Stimulated activated naive B cell treated with anti-CD40 and anti-IgM and Interleukin-4, amounts not matched to agents 10 μg/mL and 1 μg/mL and 100 μg/mL, for 72 hours (primary cell): ENCODE data around the gene JDP2.
A peak's percentile ranks its signal among the peaks of the same experiment; 100 is the strongest.
"Not testable (repeated sequence)": the region's sequence is repeated elsewhere in the genome, so short reads cannot be mapped to it uniquely, and the experiment has no call there.

ENCODE experiments used
- ATAC-seq, 2 donors: fragments of 150-1000 bp; cut with Tn5 transposase; replicated peaks; 2 replicates each; pipeline ENCODE4 v1.10.0; 2021; ENCODE audit warnings: moderate library complexity in 1 of 2
- DNase-seq: peaks from one replicate; pipeline ENCODE4 v3.0.0; 2021
- H3K27ac Mint-ChIP-seq: one replicate; pipeline ENCODE4 v1.8.0; 2022; ENCODE audit warnings: mild to moderate bottlenecking, mixed read lengths
- H3K27me3 Mint-ChIP-seq, 2 donors: one replicate each; pipeline ENCODE4 v1.8.0; 2022; ENCODE audit warnings: mixed read lengths in 2 of 2
- H3K36me3 Mint-ChIP-seq, 2 donors: one replicate each; pipeline ENCODE4 v1.8.0; 2022; ENCODE audit warnings: mixed read lengths in 2 of 2, mild to moderate bottlenecking in 1 of 2
- H3K4me1 Mint-ChIP-seq, 2 donors: one replicate each; pipeline ENCODE4 v1.8.0; 2022; ENCODE audit warnings: mixed read lengths in 2 of 2, mild to moderate bottlenecking in 1 of 2
- H3K4me3 Mint-ChIP-seq, 2 donors: one replicate each; pipeline ENCODE4 v1.8.0; 2022; ENCODE audit warnings: mild to moderate bottlenecking in 2 of 2, mixed read lengths in 2 of 2, moderate library complexity in 1 of 2
- H3K9me3 Mint-ChIP-seq, 2 donors: one replicate each; pipeline ENCODE4 v1.8.0; 2022; ENCODE audit warnings: mixed read lengths in 2 of 2, mild to moderate bottlenecking in 1 of 2

The JDP2 gene

DNA sequence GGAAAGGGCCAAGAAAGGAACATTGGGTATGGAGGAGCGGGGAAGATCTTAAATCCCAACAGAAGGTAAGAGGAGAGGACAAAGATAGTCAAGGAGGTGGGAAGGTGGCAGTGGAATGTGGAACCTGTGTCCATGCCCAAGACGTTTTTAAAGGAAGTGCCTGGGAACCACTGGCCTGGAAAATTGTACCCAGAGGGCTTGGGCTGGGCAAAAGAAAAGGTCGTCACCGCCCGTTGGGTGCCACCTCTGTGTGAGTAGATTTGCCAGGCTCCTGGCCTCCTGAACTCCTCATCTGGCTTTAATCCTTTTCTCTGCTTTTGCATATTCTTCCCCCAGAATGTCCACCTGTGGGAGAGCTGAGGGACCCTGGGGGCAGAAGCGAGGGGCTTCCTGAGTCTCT, 32.6 kb downstream of the JDP2 start:
- no peak overlapping the region for H3K4me3 Mint-ChIP-seq
- ATAC-seq (no peak), DNase-seq (no peak)
- H3K36me3 Mint-ChIP-seq: peaks cover 3 to 7% of the 10 kb centered on the region in 2 donors
- H3K27me3 Mint-ChIP-seq: no peaks in the 10 kb centered on the region
- H3K27ac Mint-ChIP-seq: no peak overlapping the region
- H3K4me1 Mint-ChIP-seq: peaks cover 9 to 11% of the 10 kb centered on the region in 2 donors
- H3K9me3 Mint-ChIP-seq: no peaks in the 10 kb centered on the region

DNA sequence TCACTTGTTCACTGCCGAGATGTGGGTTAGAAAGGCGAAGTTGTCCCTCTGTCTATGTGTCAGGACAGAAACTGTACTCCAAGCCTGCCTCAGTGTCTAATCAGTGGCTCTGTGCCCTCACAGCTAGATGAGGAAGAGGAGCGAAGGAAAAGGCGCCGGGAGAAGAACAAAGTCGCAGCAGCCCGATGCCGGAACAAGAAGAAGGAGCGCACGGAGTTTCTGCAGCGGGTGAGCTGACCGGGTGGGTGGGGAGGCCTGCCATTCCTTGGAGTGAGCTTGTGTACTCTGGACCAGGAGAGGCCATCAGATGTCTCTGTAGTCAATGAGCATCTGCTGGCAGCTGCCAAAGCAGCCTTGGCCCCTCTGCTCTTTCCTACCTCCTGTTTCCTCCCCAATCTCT, 33.5 kb downstream of the JDP2 start:
- Mint-ChIP-seq H3K27ac (no peak overlapping the region), H3K9me3 (no peaks in the 10 kb centered on the region), H3K36me3 (peaks cover 3 to 7% of the 10 kb centered on the region in 2 donors), H3K27me3 (no peaks in the 10 kb centered on the region), H3K4me3 (no peak overlapping the region), H3K4me1 (peaks cover 9 to 11% of the 10 kb centered on the region in 2 donors)
- ATAC-seq (no peak), DNase-seq (no peak)

DNA sequence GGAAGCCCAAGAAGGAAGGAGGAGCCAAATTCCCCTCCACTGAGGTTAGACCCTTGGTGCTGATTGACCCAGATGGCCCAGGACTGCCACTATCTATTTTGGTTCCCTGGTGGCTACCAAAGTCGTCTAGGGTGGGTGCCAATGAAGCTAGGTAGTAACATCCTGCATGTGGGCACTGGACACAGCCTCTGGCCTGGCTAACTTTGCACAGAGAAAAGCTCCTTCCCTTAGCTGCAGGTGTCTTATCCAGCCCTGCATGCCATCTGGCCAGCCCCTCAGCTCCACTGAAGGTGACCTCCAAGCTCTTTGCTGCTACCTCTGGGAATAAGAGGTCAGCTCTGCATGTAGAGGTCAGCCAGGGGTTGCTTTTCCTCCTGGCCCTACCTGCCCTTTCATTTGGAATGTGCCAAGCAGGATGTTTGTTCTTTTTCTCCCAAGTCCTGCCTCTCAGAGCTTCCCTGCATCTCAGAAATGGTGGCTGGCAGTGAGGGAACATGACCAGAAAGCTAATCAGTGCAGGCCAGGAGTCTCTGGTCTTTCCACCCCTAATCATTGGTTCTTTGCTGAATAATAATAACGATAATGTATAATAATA, 34.0 kb downstream of the JDP2 start:
- H3K27me3 Mint-ChIP-seq: no peaks in the 10 kb centered on the region
- no peak for ATAC-seq
- no peak overlapping the region for H3K4me3 Mint-ChIP-seq
- no peak for DNase-seq
- H3K27ac Mint-ChIP-seq: no peak overlapping the region
- peaks cover 14 to 16% of the 10 kb centered on the region in 2 donors for H3K4me1 Mint-ChIP-seq
- H3K9me3 Mint-ChIP-seq: no peaks in the 10 kb centered on the region
- peaks cover 3 to 7% of the 10 kb centered on the region in 2 donors for H3K36me3 Mint-ChIP-seq

DNA sequence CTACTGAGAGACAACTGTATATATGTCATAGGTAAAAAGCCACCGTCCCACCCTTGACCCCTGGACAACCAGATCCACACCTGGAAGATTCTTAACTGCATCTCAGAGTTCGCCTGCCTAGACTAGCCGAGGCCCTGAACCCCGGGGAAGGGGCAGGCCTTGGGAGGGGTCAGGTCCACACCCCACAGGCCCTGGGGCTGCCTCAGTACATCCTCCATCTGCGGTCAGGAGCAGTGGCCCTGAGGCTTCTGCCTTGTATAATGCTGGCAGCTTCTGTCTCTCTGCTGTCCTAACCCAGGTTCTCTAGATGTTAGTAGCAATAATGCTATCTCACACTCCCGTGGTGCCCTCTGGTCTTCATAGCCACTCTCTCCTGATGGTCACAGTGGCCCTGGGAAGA, 36.8 kb downstream of the JDP2 start:
- H3K27ac Mint-ChIP-seq: no peak overlapping the region
- H3K4me3 Mint-ChIP-seq: no peak overlapping the region
- DNase-seq (no peak), ATAC-seq (no peak)
- H3K9me3 Mint-ChIP-seq: no peaks in the 10 kb centered on the region
- no peaks in the 10 kb centered on the region for H3K27me3 Mint-ChIP-seq
- H3K36me3 Mint-ChIP-seq: peaks cover 3 to 13% of the 10 kb centered on the region in 2 donors
- peaks cover 10 to 11% of the 10 kb centered on the region in 2 donors for H3K4me1 Mint-ChIP-seq

DNA sequence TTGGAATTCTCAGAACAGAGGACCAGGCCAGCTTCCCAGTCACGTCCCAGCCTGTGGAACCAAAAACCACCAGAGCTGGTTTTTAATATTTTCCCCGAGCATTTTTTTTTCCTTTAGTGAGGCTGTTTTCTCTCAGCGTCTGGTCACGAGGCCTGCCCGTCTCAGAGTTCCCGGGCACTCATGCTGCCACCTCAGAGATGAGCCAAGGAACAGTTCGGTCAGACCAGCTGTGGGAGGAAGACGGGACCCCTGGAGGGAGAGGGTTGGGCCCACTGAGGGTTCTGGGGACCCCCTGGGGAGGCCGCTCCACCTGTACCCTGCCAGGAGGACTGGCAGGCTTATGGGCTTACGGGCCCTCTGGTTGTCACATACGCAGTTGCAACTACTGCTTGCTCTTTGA, 39.9 kb downstream of the JDP2 start:
- peaks cover 21% of the 10 kb centered on the region in 2 donors for H3K4me1 Mint-ChIP-seq
- H3K4me3 Mint-ChIP-seq: no peak overlapping the region
- H3K9me3 Mint-ChIP-seq: no peaks in the 10 kb centered on the region
- no peaks in the 10 kb centered on the region for H3K27me3 Mint-ChIP-seq
- H3K36me3 Mint-ChIP-seq: peaks cover 3 to 20% of the 10 kb centered on the region in 2 donors
- DNase-seq (no peak), ATAC-seq (no peak)
- no peak overlapping the region for H3K27ac Mint-ChIP-seq

DNA sequence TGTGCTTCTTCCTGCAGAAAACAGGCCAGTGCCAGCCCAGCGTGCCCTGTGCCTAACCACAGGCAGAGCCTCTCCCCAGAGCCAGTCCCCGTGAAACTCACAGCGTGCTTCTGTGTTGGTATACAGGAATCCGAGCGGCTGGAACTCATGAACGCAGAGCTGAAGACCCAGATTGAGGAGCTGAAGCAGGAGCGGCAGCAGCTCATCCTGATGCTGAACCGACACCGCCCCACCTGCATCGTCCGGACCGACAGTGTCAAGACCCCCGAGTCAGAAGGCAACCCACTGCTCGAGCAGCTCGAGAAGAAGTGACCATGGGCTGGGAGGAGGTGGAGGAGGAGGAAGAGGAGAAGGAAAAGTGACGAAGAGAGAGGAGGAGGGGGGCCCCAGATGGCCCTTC, 41.3 kb downstream of the JDP2 start:
- ATAC-seq: no peak
- peak overlapping the region; percentile 38 for H3K27ac Mint-ChIP-seq
- H3K36me3 Mint-ChIP-seq: peaks cover 3 to 20% of the 10 kb centered on the region in 2 donors
- DNase-seq: no peak
- no peak overlapping the region for H3K4me3 Mint-ChIP-seq
- no peaks in the 10 kb centered on the region for H3K27me3 Mint-ChIP-seq
- H3K4me1 Mint-ChIP-seq: peaks cover 21% of the 10 kb centered on the region in 2 donors
- H3K9me3 Mint-ChIP-seq: no peaks in the 10 kb centered on the region

DNA sequence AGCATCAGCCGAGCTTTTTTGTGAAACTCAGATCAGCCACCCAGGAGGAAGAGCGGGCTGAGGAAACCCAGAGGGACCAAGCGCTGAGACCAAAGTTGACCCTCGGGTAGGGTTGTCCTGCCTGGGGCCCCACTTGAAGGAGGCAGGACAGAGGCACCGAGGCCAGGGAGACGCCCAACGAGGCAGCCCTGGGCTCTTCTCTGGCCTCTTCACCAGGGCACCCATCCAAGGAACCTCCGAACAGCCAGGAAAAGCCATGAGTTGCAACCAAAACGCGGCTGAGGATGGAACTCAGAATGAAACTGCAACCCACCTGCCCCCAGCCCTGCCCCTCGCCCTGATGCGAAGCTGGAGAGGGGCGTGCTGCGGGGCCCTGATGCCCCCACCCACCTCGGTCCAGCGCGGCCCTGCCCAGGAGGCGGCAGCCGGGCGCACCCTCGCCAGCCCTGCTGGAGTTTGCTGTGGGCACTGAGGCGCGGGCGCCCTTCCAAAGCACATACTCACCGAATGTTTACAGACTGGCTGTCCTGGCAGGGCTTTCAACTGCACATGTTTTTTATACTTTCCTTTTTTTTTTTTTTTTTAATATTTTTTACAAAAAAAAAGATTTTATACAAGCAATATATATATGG, 41.9 kb downstream of the JDP2 start:
- peaks cover 21% of the 10 kb centered on the region in 2 donors for H3K4me1 Mint-ChIP-seq
- no peak for ATAC-seq
- no peaks in the 10 kb centered on the region for H3K27me3 Mint-ChIP-seq
- peak overlapping the region; percentile 38 for H3K27ac Mint-ChIP-seq
- peaks cover 3 to 20% of the 10 kb centered on the region in 2 donors for H3K36me3 Mint-ChIP-seq
- no peak for DNase-seq
- H3K9me3 Mint-ChIP-seq: no peaks in the 10 kb centered on the region
- no peak overlapping the region for H3K4me3 Mint-ChIP-seq

DNA sequence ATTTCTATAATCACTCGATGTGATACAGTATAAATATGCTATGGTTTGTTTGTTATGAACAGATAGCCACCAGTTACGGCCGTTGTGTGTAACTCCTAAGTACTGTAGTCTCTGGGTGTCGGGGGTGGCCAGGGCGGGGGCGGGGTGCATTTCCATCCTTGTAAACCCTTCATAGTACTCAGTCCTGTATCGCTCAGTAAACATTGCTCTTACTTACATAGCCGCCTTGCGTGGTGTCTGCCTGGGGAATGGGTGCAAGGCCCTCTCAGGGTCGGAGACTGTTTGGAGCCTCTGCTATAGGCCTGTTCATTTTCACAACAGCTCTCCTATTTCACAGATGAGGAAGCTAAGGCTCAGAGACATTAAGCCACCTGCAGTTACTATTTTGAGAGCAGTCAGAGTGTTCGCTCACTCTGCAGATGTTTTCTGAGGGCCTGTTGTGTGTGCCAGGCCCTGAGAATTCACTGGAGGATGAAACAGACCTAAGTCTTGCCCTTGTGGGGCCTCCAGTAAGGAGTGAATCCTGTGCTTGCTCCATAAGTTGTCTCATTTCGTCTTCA, 42.5 kb downstream of the JDP2 start:
- Mint-ChIP-seq H3K27me3 (no peaks in the 10 kb centered on the region), H3K4me3 (no peak overlapping the region), H3K4me1 (peaks cover 21% of the 10 kb centered on the region in 2 donors), H3K27ac (peak overlapping the region; percentile 78), H3K9me3 (no peaks in the 10 kb centered on the region), H3K36me3 (peaks cover 4 to 20% of the 10 kb centered on the region in 2 donors)
- ATAC-seq: peak; percentile 47 to 60
- no peak for DNase-seq

DNA sequence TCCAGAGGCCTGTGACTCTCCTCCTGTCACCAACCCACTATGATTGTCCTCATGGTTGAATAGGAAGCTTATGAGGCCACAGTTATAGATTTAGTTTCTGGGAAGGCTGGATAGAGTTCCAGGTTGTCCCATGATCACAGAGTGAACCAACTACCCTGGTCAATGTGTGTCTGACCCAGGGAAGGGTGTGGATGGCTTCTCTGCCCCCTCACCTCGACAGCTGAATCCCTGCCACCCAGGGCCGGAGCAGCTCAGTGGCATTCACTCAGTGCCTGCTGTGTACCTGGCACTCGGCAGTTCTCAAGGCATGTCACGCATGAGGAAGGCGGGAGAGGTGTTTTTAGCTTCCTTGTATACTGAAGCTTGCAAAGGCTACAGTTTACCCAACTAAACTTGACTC, 43.2 kb downstream of the JDP2 start:
- DNase-seq: no peak
- Mint-ChIP-seq H3K36me3 (peaks cover 6 to 20% of the 10 kb centered on the region in 2 donors), H3K27ac (peak overlapping the region; percentile 47)

DNA sequence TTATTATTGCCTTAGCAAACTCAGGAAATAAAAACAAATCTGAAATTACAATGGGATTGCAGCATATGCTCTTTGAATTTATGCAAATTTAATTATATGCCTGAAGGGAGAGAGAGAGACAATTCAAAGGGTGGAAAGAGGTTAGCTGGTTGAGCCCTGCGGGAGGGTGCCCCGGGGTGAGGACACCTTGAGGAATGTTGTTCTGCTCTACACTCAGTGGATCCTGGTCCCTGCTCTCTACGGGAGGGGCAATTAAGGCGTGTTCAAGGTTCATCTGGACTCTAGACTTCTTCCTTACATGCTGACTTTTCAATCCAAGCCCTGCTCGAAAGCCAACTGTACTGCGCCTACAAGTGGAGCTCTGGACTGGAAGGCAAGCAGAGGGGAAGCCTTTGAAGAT, 46.3 kb downstream of the JDP2 start:
- not testable (repeated sequence) for H3K9me3 Mint-ChIP-seq, DNase-seq, ATAC-seq, H3K27ac Mint-ChIP-seq, H3K4me3 Mint-ChIP-seq, H3K27me3 Mint-ChIP-seq
- Mint-ChIP-seq H3K4me1 (peaks cover 10 to 18% of the 10 kb centered on the region in 2 donors), H3K36me3 (peaks cover 6 to 19% of the 10 kb centered on the region in 2 donors)

More for the DNA sequence above, 43.2 kb downstream of the JDP2 start:
- Mint-ChIP-seq H3K4me1 (peaks cover 21% of the 10 kb centered on the region in 2 donors), H3K27me3 (no peaks in the 10 kb centered on the region), H3K9me3 (no peaks in the 10 kb centered on the region), H3K4me3 (no peak overlapping the region)
- ATAC-seq: no peak

DNA sequence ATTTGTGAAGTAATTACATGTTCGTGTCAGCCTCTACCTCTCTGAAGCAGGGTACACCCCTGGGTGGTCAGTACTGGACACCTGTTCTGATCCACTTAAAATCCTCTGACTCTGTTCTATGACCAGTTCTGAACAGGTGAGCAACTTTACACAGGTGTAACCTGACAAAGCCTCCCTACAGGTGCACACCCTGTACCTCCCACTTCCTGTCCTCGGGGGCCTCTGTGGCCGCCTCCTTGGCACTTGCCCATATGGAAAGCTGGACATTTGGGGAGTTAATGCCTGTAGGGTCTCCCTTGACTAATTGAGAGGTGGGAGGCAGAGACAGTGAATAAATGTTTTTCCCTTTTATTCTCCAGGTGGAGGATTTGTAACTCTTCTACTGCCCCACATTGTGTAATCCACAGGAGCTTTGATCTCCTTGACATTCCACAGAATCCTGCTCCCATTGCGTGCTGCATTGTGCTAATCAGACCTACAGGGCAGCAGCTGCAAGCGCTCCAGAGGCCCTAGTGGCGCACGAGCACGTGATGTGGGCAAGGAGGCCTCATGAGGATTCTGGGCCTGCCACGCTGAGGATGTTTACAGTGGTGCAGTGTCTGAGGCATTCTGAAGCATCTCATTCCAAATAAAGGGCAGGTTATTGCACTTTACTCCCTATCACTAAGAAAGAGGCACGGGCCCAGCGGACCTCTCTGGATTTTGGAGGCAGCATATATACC, 48.6 kb downstream of the JDP2 start:
- ATAC-seq (peak in 1 of 2 donors; percentile 56), DNase-seq (no peak)
- H3K27ac Mint-ChIP-seq: no peak overlapping the region
- H3K4me1 Mint-ChIP-seq: peaks cover 8 to 11% of the 10 kb centered on the region in 2 donors
- H3K4me3 Mint-ChIP-seq: no peak overlapping the region
- peaks cover 6% of the 10 kb centered on the region in 2 donors for H3K36me3 Mint-ChIP-seq
- H3K27me3 Mint-ChIP-seq: peaks cover 4 to 6% of the 10 kb centered on the region in 2 donors
- H3K9me3 Mint-ChIP-seq: no peaks in the 10 kb centered on the region

DNA sequence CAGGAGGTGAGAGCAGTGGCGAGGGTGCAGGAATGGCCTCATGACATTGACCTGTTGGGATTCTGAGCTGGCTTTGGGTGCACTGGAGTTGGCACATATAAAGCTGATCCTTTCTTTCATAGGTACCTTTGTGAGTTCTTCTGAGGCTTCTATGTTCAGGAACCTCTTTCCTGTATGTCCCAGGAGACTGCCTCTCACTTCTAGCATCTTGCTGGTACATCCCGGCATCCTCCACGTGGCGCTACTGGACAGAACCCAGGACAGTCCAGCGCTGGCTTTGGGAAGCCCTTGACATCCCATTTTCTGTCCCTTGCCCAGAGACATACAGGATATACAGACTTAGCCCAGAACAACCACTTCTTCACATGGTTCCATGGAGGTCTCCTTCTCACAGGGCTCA, 50.1 kb downstream of the JDP2 start:
- no peak overlapping the region for H3K27ac Mint-ChIP-seq
- H3K9me3 Mint-ChIP-seq: no peaks in the 10 kb centered on the region
- H3K4me1 Mint-ChIP-seq: peaks cover 8% of the 10 kb centered on the region in 2 donors
- peaks cover 0 to 2% of the 10 kb centered on the region in 2 donors for H3K36me3 Mint-ChIP-seq
- no peak for DNase-seq
- no peak overlapping the region for H3K4me3 Mint-ChIP-seq
- ATAC-seq: no peak
- peaks cover 4 to 6% of the 10 kb centered on the region in 2 donors for H3K27me3 Mint-ChIP-seq

DNA sequence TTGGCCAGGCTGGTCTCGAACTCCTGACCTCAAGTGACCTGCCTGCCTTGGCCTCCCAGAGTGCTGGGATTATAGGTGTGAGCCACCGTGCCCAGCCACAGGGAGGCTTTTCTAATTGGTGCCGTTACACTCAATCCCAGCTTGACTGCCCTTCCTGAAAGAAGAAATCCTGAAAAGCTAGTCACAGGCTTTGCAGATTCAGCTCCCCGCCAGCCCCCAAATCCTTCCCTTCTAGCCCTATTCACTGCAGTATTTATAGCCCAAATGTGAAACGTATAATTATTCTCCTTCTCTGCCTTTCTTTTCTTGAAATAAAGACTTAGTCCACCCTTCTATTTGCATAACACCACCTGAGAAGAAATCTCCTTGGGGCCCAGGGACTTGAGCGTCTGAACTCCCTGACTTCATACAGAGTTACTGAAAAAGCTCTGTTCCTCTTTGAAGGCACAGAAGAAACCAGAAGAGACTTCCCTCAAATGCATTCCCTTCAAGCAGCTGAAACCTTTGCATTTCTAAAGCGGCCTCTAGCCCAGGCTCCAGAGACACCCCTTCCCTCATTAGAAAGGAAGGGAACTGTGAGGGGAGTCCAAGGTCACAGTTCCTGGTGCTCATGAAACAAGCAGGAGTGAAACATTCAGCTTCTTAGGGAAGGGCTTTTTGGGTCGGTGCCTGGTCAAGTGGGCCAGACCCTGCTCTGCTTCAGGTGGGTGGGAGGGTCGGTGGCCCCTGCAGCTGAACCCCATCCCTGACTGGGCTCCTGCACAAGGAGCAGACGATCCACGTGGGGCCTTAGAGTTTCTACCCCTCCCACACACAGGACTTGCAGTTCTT, 52.2 kb downstream of the JDP2 start:
- H3K4me1 Mint-ChIP-seq: peaks cover 8% of the 10 kb centered on the region in 2 donors
- peaks cover 0 to 2% of the 10 kb centered on the region in 2 donors for H3K36me3 Mint-ChIP-seq
- H3K27me3 Mint-ChIP-seq: peaks cover 6 to 7% of the 10 kb centered on the region in 2 donors
- peak; percentile 73 to 77 for ATAC-seq
- H3K9me3 Mint-ChIP-seq: no peaks in the 10 kb centered on the region
- no peak overlapping the region for H3K27ac Mint-ChIP-seq
- no peak overlapping the region for H3K4me3 Mint-ChIP-seq
- no peak for DNase-seq

DNA sequence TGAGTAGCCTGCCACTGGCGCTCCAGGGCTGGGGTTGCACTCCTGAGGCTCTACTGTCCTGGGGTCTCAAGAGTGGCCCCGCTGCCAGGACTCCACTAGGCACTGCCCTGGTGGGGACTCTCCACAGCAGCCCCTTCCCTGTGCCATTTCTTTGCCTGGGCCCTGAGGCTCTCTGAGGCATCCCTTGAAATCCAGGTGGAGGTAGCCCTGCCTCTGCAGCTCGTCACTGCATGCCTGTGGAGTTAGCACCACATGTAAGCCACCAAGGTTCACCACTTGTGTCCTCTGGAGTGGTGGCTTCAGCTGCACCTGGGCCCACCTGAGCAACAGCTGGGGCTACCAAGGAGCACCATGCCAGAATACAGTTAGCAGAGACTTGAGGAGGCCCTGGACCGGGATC, 54.5 kb downstream of the JDP2 start:
- no peak overlapping the region for H3K27ac Mint-ChIP-seq
- H3K27me3 Mint-ChIP-seq: peaks cover 6 to 7% of the 10 kb centered on the region in 2 donors
- H3K4me3 Mint-ChIP-seq: no peak overlapping the region
- H3K4me1 Mint-ChIP-seq: peaks cover 11 to 14% of the 10 kb centered on the region in 2 donors
- no peaks in the 10 kb centered on the region for H3K9me3 Mint-ChIP-seq
- DNase-seq: no peak
- no peaks in the 10 kb centered on the region for H3K36me3 Mint-ChIP-seq
- ATAC-seq: no peak
